DOHH2 (cell line): ENCODE results near the gene RUFY2.

Source experiments
- H3F3A ChIP-seq: fragments of 200-600 bp; sonication (generic), shearing (Covaris generic); 2 replicates; pipeline ENCODE4 v1.6.0; 2016; ENCODE audit warnings: antibody characterized with exemption, mild to moderate bottlenecking; ENCODE audit not compliant: control insufficient read depth, insufficient read depth
- H3K27ac ChIP-seq: fragments of 200-600 bp; sonication (generic); 2 replicates; pipeline ENCODE4 v1.5.1; 2014; ENCODE audit warnings: low read depth, mild to moderate bottlenecking, low read length, moderate library complexity
- H3K27me3 ChIP-seq: fragments of 200-600 bp; sonication (generic); 2 replicates; pipeline ENCODE4 v1.6.1; 2014; ENCODE audit warnings: mild to moderate bottlenecking, low read length, mixed read lengths; ENCODE audit not compliant: control insufficient read depth
- H3K36me3 ChIP-seq: fragments of 200-600 bp; sonication (generic); 2 replicates; pipeline ENCODE4 v1.6.1; 2014; ENCODE audit warnings: mild to moderate bottlenecking, low read length, moderate library complexity, mixed read lengths; ENCODE audit not compliant: control insufficient read depth
- H3K4me1 ChIP-seq: fragments of 200-600 bp; sonication (generic); 2 replicates; pipeline ENCODE4 v1.6.1; 2014; ENCODE audit warnings: mild to moderate bottlenecking, low read length, mixed read lengths; ENCODE audit not compliant: control insufficient read depth
- H3K4me2 ChIP-seq: fragments of 200-600 bp; sonication (generic); 2 replicates; pipeline ENCODE4 v1.6.0; 2014; ENCODE audit warnings: mild to moderate bottlenecking, low read length, moderate library complexity
- H3K4me3 ChIP-seq: fragments of 200-600 bp; sonication (generic); 2 replicates; pipeline ENCODE4 v1.5.1; 2014; ENCODE audit warnings: mild to moderate bottlenecking, low read length, mixed read lengths
- H3K79me2 ChIP-seq: fragments of 200-600 bp; sonication (generic); 2 replicates; pipeline ENCODE4 v1.6.1; 2014; ENCODE audit warnings: mild to moderate bottlenecking, low read length, mixed read lengths; ENCODE audit not compliant: control insufficient read depth
- H3K9me2 ChIP-seq: fragments of 200-600 bp; sonication (generic); replicated peaks from 2 replicates; pipeline ENCODE4 v1.6.1; 2014; ENCODE audit warnings: mild to moderate bottlenecking, low read length, mixed read lengths; ENCODE audit not compliant: control insufficient read depth
- H3K9me3 ChIP-seq: fragments of 200-600 bp; sonication (generic); 2 replicates; pipeline ENCODE4 v1.6.1; 2014; ENCODE audit warnings: antibody characterized with exemption, low read length, mixed read lengths; ENCODE audit not compliant: control insufficient read depth, insufficient read depth
- H4K20me1 ChIP-seq: fragments of 200-600 bp; sonication (generic); 2 replicates; pipeline ENCODE4 v1.6.0; 2014; ENCODE audit warnings: low read depth, mild to moderate bottlenecking, antibody characterized with exemption, low read length, moderate library complexity; ENCODE audit not compliant: control insufficient read depth, insufficient read depth
- EZH2phosphoT487 ChIP-seq: fragments of 200-600 bp; sonication (generic); IDR thresholded peaks from 2 replicates; pipeline ENCODE4 v1.6.1; 2017; ENCODE audit warnings: borderline replicate concordance, mild to moderate bottlenecking, antibody characterized with exemption, low read length, moderate library complexity, mixed read lengths
- TF ChIP-seq, protein P1 (sequence below): fragments of 200-600 bp; sonication (generic); IDR thresholded peaks from one replicate; pipeline ENCODE4 v1.5.1; 2014; ENCODE audit warnings: antibody characterized with exemption, mild to moderate bottlenecking, low read depth, low read length; ENCODE audit not compliant: poor library complexity, severe bottlenecking

The RUFY2 gene

GRCh38 chr10:68362590-68362989 lies 44.5 kb downstream of the RUFY2 start:
- Histone ChIP-seq H3K27me3 (no peaks in the 10 kb centered on the region), H4K20me1 (no peaks in the 10 kb centered on the region), H3F3A (0 out of 2 replicates have a peak, but pooled peaks cover 2% of the 10 kb centered on the region), H3K79me2 (no peaks in the 10 kb centered on the region), H3K9me2 (no peaks in the 10 kb centered on the region), H3K4me1 (peaks cover 10% of the 10 kb centered on the region), H3K27ac (no peak overlapping the region), H3K9me3 (no peaks in the 10 kb centered on the region), H3K4me3 (no peak overlapping the region), H3K4me2 (no peak overlapping the region), H3K36me3 (peaks cover 13% of the 10 kb centered on the region)
- TF ChIP-seq, protein P1, sequence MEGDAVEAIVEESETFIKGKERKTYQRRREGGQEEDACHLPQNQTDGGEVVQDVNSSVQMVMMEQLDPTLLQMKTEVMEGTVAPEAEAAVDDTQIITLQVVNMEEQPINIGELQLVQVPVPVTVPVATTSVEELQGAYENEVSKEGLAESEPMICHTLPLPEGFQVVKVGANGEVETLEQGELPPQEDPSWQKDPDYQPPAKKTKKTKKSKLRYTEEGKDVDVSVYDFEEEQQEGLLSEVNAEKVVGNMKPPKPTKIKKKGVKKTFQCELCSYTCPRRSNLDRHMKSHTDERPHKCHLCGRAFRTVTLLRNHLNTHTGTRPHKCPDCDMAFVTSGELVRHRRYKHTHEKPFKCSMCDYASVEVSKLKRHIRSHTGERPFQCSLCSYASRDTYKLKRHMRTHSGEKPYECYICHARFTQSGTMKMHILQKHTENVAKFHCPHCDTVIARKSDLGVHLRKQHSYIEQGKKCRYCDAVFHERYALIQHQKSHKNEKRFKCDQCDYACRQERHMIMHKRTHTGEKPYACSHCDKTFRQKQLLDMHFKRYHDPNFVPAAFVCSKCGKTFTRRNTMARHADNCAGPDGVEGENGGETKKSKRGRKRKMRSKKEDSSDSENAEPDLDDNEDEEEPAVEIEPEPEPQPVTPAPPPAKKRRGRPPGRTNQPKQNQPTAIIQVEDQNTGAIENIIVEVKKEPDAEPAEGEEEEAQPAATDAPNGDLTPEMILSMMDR = no peak

- no peak overlapping the region for H3K27ac ChIP-seq
Measured at GRCh38 chr10:68359189-68359588, 47.9 kb downstream of the RUFY2 start.

DNA sequence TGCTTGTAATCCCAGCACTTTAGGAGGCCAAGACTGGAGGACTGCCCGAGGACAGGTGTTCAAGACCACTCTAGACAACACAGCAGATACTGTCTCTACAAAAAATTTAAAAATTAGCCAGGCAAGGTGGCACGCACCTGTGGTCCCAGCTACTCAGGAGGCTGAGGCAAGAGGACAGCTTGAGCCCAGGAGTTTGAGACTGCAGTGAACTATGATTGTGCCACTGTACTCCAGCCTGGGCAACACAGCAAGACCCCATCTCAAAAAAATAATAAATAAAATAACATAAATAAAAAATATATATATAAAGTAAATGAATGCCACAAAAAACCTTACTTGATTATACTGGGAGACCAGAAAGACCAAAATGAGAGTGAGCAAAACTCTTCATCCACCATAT lies 53.5 kb downstream of the RUFY2 start:
- peaks cover 12% of the 10 kb centered on the region; the same call in 1 of the 2 replicates for H3K36me3 ChIP-seq
- no peak for TF ChIP-seq EZH2phosphoT487
- TF ChIP-seq, protein P1 = no peak
- no peaks in the 10 kb centered on the region for H3K9me2 ChIP-seq
- H3K4me2 ChIP-seq = no peak overlapping the region
- H3K27ac ChIP-seq = no peak overlapping the region
- no peaks in the 10 kb centered on the region for H3K27me3 ChIP-seq
- peaks cover 5% of the 10 kb centered on the region for H3F3A ChIP-seq
- no peaks in the 10 kb centered on the region for H3K79me2 ChIP-seq
- no peak overlapping the region for H3K4me3 ChIP-seq
- H4K20me1 ChIP-seq = no peaks in the 10 kb centered on the region
- no peaks in the 10 kb centered on the region for H3K9me3 ChIP-seq
- H3K4me1 ChIP-seq = no peaks in the 10 kb centered on the region

More at GRCh38 chr10:68359189-68359588, 47.9 kb downstream of the RUFY2 start:
- Histone ChIP-seq H3K4me2 (no peak overlapping the region), H3K4me1 (peaks cover 10% of the 10 kb centered on the region), H4K20me1 (no peaks in the 10 kb centered on the region), H3K79me2 (no peaks in the 10 kb centered on the region), H3F3A (0 out of 2 replicates have a peak, but pooled peaks cover 2% of the 10 kb centered on the region), H3K36me3 (peaks cover 13% of the 10 kb centered on the region), H3K9me2 (no peaks in the 10 kb centered on the region), H3K27me3 (no peaks in the 10 kb centered on the region), H3K4me3 (no peak overlapping the region), H3K9me3 (no peaks in the 10 kb centered on the region)
- no peak for TF ChIP-seq EZH2phosphoT487
- TF ChIP-seq, protein P1 = no peak
